K562 treated with DMSO at 1 percent for 24 hours (cell line): ENCODE data around the gene ITM2A. TPM values are rescaled to one million over a fixed set of nuclear protein-coding genes. Genes with fewer than 3 reads are reported as not detected.

Experiments
- total RNA-seq: library from RNA; unstranded; fragments of 300-600 nt; gene quantifications from 2 replicates; pipeline ENCODE4 v1.2.3, GENCODE V29; 2022; ENCODE audit warnings: low read depth; ENCODE audit not compliant: insufficient read depth

The ITM2A gene
- total RNA-seq, result 44.8 and 44.9 TPM in 2 replicates

DNA sequence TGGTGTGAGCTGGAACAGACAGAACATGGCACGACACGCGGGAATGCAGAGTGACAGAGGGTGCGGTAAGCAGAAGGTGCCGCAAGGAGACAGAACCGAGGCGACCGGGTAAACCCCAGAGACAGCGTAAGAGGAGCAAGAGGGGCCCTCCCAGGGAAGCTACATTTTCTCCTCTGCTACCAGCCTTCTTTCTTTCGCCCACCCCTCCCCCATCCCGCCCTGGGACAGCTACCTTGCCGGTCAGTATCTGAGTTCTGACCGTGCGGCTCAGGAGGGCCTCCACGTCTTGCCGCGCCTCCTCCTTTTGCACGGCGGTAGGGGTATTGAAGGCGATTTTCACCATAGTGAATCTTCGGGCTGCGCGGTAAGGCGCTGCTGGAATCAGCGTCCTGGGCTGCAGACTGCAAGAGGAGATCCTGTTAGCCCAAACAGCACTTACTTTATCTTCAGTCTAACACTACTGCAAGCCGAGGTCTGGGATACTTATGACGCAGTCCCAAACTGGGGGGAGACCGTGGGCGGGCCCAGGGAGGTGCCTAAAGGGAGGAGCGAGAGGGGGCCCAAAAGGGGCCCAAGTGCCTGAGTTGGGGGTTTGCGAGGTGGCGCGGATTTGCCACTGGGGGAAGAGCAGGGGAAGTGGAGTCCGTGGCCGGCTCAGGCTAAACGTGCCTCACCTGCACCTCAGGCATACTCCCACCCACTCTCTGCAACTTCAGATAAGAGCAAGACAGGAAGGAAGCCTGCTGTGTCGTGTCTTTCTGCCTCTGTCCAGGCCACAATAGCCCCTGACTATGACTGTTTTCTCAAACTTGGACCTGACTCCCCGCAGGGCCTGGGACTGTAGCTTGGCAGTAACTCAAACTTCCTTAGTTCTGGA, at the start of gene ITM2A:
ITM2A (minus strand) TSS at position 462 of the 877 bp plus-strand sequence; CDS start at position 343, 119 bp downstream.

Other genes starting within 250 kb of the ITM2A start
- 0.24 TPM in 1 of 2 replicates, not detected in the other for gene GPR174, start 222.6 kb downstream of the ITM2A start, total RNA-seq